Fibroblast of gingiva (primary cell): ENCODE data around the gene ATOX1.
"Not testable (repeated sequence)": the region's sequence is repeated elsewhere in the genome, so short reads cannot be mapped to it uniquely, and the experiment has no call there.

Source experiments
- DNase-seq: peaks from one replicate; pipeline ENCODE4 v3.0.0-alpha.2; 2011; ENCODE audit warnings: low read depth

ATOX1 gene

DNA sequence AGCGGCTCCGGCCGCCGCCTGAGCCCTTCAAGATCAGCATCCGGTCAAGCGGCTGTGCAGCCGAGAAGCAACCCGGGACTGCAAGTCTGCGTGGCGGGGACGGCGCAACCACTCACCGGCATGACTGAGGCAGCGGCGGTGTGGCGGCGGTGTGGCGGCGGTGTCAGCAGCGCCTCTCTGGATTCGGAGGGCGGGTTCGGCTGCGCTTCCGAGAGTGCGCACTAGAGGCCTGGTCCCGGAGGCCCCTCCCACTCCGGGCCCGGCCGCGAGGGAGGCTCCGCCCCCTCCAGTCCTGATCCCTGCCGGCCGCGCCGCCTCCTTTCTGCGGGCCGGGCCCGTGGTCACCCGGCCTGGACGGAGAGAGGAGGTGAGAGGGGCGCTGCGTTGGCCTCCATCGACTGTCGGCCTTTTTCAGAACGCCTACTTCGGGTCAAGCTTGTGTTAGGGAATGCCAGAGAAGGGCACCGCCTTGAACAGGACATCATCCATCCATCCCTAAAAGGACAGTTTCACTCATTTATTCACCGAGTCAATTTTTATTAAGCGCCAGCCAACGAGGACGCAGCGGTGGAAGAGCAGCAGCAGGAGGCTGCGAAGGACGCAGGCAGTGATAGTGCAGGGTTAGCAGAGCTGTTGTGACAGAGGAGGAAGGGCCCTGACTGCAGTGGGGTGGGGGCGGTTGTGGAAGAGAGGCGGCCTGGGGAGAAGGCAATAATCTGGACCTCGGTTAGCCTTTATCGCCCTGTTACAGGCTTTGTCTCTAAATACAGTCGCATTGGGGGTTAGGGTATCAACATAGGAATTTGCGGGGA, at the start of gene ATOX1:
Gene ATOX1, minus strand, starts transcription at position 202 of the 812 bp plus-strand sequence. Its CDS starts 80 bp downstream, at position 122.
- DNase-seq = peak; percentile 85

DNA sequence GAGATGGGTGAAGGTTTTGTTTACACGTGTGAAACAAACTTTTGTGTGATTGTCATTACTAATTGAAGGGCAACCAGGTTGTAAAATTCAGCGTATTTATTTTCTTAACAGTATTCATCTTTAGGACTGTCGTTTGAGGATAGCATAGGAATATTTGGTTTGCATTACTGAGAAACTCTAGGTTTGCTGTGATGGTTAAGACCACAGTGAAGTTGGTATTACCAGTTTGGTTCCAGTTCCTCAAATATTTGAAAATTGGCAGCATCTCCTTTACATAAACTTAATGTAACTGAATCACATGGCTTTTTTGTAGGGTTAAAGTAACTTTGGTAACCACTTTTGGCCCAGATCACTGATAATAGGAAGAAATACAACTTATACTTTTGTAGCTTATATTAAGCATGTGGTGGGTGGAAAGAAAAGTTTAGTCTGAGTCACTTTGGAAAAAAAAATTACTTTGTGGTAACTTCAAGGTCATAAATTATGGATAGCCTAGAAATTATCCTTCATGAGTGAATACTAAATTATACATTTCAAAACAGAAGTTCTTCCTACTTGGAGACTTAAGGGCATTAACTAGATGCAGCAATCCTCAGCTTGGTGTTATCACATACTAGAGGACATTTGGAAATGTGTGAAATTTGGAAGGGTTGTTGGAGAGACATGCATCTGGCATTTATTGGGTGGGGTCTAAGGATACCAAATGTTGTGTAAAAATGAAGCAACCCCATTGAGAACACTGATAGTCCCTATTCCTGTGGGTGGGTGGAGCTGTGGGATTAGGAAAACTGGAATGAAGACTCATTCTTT, 47.2 kb upstream of the ATOX1 start:
- peak; percentile 78 for DNase-seq

- DNase-seq = no peak
These were observed 42.1 kb upstream of the ATOX1 start for GRCh38 chr5:151800532-151800931.

- no peak for DNase-seq
These were observed 41.0 kb upstream of the ATOX1 start for GRCh38 chr5:151799407-151799806.

DNA sequence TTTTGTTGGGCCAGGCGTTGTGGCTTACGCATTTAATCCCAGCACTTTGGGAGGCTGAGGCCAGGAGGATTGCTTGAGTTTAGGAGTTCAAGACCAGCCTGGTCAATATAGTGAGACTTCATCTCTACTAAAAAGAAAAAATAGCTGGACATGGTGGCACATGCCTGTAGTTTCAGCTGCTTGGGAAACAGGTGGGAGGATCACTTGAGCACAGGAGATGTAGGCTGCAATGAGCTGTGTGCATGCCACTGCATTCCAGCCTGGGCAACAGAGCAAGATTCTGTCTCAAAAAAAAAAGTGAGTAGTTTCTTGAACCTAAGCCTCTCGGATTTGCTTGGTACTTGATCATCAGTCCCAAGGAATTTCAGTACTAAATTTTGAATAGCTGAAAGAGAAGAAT, 40.2 kb upstream of the ATOX1 start:
- no peak for DNase-seq

DNA sequence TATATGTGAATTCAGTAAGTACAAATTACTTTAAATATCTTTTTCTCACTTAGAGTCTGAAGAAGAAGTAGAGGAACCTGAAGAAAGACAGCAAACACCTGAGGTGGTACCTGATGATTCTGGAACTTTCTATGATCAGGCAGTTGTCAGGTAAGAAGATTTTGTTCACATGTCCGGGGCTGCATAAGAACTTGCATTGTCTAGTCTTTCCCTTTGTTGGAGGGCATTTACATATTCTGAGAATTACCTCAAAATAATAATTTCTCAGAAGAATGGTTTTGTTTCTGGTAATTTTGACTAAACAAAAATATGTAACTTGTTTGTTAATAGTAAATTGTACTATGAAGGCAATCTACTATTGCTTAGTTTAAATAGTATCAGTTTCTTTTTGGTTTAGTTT, 37.0 kb upstream of the ATOX1 start:
- DNase-seq = no peak

GRCh38 chr5:151793358-151793757, 34.9 kb upstream of the ATOX1 start:
- DNase-seq = no peak

DNA sequence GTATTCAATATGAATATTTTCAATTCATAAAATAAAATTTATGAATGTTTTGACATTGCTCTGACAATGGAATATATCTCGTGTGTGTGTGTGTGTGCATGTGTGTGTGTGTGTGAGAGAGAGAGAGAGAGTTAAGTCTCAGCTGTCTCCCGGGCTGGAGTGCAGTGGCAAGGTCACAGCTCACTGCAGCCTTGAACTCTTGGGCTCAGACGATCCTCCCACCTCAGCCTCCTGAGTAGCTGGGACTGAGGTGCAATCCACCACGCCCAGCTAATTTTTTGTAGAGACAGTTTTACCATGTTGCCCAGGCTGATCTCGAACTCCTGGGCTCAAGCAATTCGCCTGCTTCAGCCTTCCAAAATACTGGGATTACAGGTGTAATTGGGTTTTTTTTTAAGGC, 29.4 kb upstream of the ATOX1 start:
- DNase-seq = no peak

- DNase-seq = no peak
These were observed 28.0 kb upstream of the ATOX1 start for GRCh38 chr5:151786468-151786867.

- no peak for DNase-seq
These were observed 25.7 kb upstream of the ATOX1 start for GRCh38 chr5:151784141-151784540.

DNA sequence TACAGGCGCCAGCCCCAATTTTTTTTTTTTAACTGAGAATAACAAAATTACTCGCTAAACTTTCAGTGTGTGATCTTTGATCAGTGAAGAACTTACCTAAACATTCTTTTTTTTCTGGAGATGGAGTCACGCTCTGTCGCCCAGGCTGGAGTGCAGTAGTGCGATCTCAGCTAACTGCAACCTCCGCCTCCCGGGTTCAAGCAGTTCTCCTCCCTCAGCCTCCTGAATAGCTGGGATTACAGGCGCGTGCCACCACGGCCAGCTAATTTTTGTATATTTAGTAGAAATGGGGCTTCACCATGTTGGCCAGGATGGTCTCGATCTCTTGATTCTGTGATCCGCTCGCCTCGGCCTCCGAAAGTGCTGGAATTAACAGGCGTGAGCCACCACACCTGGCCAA, 25.2 kb upstream of the ATOX1 start:
- not testable (repeated sequence) for DNase-seq

GRCh38 chr5:151781201-151781600, 22.8 kb upstream of the ATOX1 start:
- DNase-seq = no peak

GRCh38 chr5:151780348-151780747, 21.9 kb upstream of the ATOX1 start:
- no peak for DNase-seq

DNA sequence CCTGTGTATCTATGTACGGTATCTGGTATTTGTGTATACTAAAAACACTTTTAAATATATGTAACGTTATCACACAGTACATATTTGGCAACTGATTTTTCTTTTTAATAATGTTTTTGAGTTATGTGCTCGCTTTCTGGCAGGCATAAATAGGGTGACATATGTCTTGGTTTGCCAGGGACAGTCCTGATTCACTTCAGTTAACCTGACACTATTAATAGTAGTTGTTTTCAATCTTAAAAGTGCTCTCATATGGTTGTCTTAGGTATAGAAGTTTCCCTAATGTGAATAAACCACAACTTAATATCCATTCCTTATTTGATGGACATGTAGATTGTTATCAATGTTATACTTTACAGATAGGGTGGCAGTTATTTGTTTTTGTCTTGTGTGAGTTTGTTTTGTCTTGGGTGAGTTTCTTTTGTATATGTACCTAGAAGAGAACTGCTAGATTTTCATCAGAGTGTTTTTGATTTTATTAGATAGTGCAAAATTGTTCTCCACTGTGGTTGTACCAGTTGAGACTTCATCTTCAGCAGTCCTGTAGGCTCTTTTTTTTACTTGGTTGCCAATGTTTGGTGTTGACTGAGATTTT, 21.2 kb upstream of the ATOX1 start:
- DNase-seq = no peak

- no peak for DNase-seq
These were observed 16.7 kb upstream of the ATOX1 start for GRCh38 chr5:151775025-151775606.

DNA sequence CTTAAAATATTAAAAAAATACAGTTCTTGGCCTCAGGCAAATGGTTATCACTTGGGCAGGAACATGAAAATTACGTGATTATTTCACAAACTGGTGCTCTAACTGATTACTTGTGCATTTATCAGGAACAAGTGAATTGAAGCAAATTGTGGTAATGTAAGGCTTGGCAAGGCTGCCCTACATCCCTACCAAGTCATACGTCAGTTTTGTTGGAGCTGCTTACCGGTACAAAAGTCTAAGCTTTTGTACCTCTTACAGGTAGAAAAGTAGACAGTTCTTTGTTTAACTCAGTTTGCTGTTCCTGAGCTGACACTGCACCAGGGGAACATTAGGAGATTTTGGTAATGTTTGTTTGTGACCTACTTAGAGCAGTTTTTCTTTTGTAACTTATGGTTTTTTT, 15.5 kb upstream of the ATOX1 start:
- DNase-seq = no peak

DNA sequence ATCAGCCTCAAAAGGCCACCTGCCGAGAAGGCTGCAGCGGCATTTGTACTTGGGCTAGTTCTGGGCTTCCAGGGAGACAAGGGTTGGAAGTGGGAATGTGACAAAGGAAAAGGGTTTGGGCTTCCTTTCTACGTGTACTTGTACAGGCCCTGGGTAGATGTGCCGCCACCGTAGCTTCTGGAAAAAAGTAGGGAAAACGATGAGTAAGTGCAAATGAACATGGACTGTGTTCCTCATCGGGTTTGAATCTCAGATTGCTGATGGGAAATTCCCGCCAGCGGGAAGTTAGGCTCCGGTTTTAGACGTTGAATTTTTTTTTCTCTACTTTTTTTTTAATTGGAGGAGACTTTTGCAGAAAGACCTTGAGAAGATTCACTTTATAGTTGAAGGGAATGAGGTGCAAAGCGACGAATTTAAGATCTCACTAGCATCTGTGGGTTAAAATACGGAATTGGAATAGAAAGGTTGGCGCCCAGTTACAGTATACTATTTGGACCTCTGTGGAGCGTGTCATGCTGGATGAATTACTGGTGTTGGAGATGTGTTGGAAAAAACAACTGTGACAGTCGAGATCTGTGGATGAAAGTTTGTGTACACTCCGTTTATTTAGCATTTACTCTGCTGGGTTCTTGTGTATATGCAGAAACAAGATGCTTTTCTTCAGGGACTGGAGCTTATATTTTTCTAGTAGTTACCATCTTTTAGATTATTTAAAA, 14.6 kb upstream of the ATOX1 start:
- DNase-seq = no peak

- no peak for DNase-seq
These were observed 13.8 kb upstream of the ATOX1 start for GRCh38 chr5:151772029-151772845.

DNA sequence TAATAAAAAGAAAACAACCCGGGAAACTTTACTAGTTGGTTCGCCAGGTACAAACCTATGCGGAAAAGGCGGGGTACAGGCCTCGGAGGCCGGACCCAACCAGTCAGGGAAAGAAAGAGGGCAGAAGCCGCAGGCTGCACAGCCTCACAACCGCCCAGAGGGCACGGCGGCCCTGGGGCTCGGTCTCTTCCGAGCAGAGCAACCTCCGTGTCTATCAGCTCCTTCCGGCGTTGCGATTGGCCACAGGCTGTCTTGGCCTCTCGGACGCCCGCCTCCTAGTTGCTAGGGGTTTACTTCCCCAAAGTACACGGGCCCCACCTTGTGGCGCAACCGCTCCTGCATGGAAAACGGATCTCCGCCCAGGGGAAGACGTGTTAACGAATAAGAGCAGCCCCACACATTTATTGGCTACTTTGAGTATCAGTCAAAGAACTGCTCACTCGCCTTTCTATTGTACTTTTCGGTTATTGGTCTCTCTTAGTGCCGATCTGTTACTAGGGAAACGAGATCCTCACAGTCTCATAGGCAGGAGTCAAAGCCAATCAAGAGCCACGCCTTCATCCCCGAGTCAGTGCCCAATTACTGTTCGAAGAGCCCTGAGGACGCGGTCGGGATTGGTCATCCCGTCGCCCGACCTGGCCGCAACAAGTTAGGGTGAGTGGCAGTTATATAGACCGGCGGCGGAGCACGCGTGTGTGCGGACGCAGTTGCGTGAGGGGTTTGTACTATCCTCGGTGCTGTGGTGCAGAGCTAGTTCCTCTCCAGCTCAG, 13.0 kb upstream of the ATOX1 start, which contains the start of gene G3BP1:
Gene G3BP1, plus strand, starts transcription at position 696 of the 770 bp plus-strand sequence. CDS start 14,667 bp downstream, outside the sequence.
- DNase-seq = peak; percentile 100
